ENCODE results near the gene MORN4. TPM values are rescaled to one million over a fixed set of nuclear protein-coding genes. Genes with fewer than 3 reads are reported as not detected.

MORN4 gene
- total RNA-seq, 2 experiments from 2014 or later = 2.4 to 5.4 TPM

DNA sequence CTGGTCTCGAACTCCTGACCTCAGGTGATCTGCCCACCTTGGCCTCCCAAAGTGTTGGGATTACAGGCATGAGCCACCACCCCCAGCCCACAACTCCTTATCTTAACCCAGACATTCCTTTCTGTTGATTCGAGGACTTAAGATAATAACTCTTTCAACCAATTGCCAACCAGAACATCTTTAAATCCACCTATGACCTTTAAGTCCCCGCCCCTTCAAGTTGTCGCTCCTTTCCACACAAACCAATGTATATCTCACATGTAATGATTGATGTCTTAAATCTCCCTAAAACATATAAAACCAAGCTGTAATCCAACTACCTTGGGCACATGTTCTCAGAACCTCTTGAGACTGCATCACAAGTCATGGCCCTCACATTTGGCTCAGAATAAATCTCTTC, 68.5 kb downstream of the MORN4 start:
- Histone ChIP-seq H4K20me1 (ENCODE audit: insufficient read depth, low read length) (no peaks in the 10 kb centered on the region), H2AFZ (ENCODE audit: low read length) (no peak overlapping the region), H3K4me3 (ENCODE audit: low read depth, low read length, poor library complexity, severe bottlenecking) (no peak overlapping the region), H3K36me3 (ENCODE audit: insufficient read depth, low read length) (no peaks in the 10 kb centered on the region), H3K9me3 (ENCODE audit: low read length) (0 out of 2 replicates have a peak, but pooled peaks cover 4% of the 10 kb centered on the region), H3K79me2 (ENCODE audit: insufficient read depth, low read depth, low read length) (no peaks in the 10 kb centered on the region), H3K4me2 (ENCODE audit: low read length) (no peak overlapping the region), H3K4me1 (ENCODE audit: insufficient read depth, low read length, poor library complexity, severe bottlenecking) (no peaks in the 10 kb centered on the region), H3K27ac (ENCODE audit: low read depth, low read length, poor library complexity, severe bottlenecking) (no peak overlapping the region), H3K9me2 (ENCODE audit: insufficient read depth, low read length) (no peaks in the 10 kb centered on the region)
- DNase-seq (ENCODE audit: low spot score) = no peak
- no TSS peak for BruUV-seq (replicated peaks)
- TF ChIP-seq, protein P1, sequence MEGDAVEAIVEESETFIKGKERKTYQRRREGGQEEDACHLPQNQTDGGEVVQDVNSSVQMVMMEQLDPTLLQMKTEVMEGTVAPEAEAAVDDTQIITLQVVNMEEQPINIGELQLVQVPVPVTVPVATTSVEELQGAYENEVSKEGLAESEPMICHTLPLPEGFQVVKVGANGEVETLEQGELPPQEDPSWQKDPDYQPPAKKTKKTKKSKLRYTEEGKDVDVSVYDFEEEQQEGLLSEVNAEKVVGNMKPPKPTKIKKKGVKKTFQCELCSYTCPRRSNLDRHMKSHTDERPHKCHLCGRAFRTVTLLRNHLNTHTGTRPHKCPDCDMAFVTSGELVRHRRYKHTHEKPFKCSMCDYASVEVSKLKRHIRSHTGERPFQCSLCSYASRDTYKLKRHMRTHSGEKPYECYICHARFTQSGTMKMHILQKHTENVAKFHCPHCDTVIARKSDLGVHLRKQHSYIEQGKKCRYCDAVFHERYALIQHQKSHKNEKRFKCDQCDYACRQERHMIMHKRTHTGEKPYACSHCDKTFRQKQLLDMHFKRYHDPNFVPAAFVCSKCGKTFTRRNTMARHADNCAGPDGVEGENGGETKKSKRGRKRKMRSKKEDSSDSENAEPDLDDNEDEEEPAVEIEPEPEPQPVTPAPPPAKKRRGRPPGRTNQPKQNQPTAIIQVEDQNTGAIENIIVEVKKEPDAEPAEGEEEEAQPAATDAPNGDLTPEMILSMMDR (conservative IDR thresholded peaks at IDR 0.05; ENCODE audit: low read length) = no peak
- no peak for TF ChIP-seq EZH2phosphoT487 (IDR thresholded peaks at IDR 0.05; ENCODE audit: borderline replicate concordance, low read depth, low read length)
- POLR2A ChIA-PET = no interaction called here
- intact Hi-C loops (cut with micrococcal nuclease; ENCODE audit: unreplicated experiment) = no loop called here
- CTCF ChIA-PET (ENCODE audit: unreplicated experiment) = no interaction called here

Other genes starting within 250 kb of the MORN4 start
- gene RRP12, start 232.2 kb downstream of the MORN4 start, total RNA-seq (2014; rRNA removed; shearing (Covaris generic)) = 32.1 and 38.6 TPM in 2 replicates
- 32.7 and 39.3 TPM in 2 replicates for gene RRP12, start 232.2 kb downstream of the MORN4 start, total RNA-seq (2022)
- 243 and 289 TPM in 2 replicates for gene PGAM1, start 207.3 kb downstream of the MORN4 start, total RNA-seq (2014; rRNA removed; shearing (Covaris generic))
- gene PGAM1, start 207.3 kb downstream of the MORN4 start, total RNA-seq (2022) = 286 and 467 TPM in 2 replicates
- gene EXOSC1, start 187.5 kb downstream of the MORN4 start, total RNA-seq (2014; rRNA removed; shearing (Covaris generic)) = 46.8 and 59.6 TPM in 2 replicates
- gene EXOSC1, start 187.5 kb downstream of the MORN4 start, total RNA-seq (2022) = 54.8 and 56.2 TPM in 2 replicates
- 28.7 and 31.0 TPM in 2 replicates for gene ZDHHC16, start 187.3 kb downstream of the MORN4 start, total RNA-seq (2014; rRNA removed; shearing (Covaris generic))
- gene ZDHHC16, start 187.3 kb downstream of the MORN4 start, total RNA-seq (2022) = 35.8 and 38.4 TPM in 2 replicates
- gene MMS19, start 135.1 kb downstream of the MORN4 start, total RNA-seq (2014; rRNA removed; shearing (Covaris generic)) = 74.4 and 95.7 TPM in 2 replicates
- 74.8 and 90.3 TPM in 2 replicates for gene MMS19, start 135.1 kb downstream of the MORN4 start, total RNA-seq (2022)
- gene UBTD1, start 134.6 kb downstream of the MORN4 start, total RNA-seq (2014; rRNA removed; shearing (Covaris generic)) = 1.1 and 1.4 TPM in 2 replicates
- 2.0 and 2.2 TPM in 2 replicates for gene UBTD1, start 134.6 kb downstream of the MORN4 start, total RNA-seq (2022)
- not detected in 2 replicates for gene ANKRD2, start 60.7 kb downstream of the MORN4 start, total RNA-seq (2014; rRNA removed; shearing (Covaris generic))
- not detected in 2 replicates for gene ANKRD2, start 60.7 kb downstream of the MORN4 start, total RNA-seq (2022)
- gene HOGA1, start 49.1 kb downstream of the MORN4 start, total RNA-seq (2014; rRNA removed; shearing (Covaris generic)) = not detected in 2 replicates
- gene HOGA1, start 49.1 kb downstream of the MORN4 start, total RNA-seq (2022) = 0.25 TPM in 1 of 2 replicates, not detected in the other
- not detected in 2 replicates for gene C10orf62, start 43.8 kb downstream of the MORN4 start, total RNA-seq (2014; rRNA removed; shearing (Covaris generic))
- gene C10orf62, start 43.8 kb downstream of the MORN4 start, total RNA-seq (2022) = not detected in 2 replicates
- gene PI4K2A, start 7.2 kb upstream of the MORN4 start, total RNA-seq (2014; rRNA removed; shearing (Covaris generic)) = 8.0 and 9.2 TPM in 2 replicates
- 11.9 and 12.7 TPM in 2 replicates for gene PI4K2A, start 7.2 kb upstream of the MORN4 start, total RNA-seq (2022)
- 2.8 and 4.6 TPM in 2 replicates for gene AVPI1, start 53.7 kb upstream of the MORN4 start, total RNA-seq (2014; rRNA removed; shearing (Covaris generic))
- gene AVPI1, start 53.7 kb upstream of the MORN4 start, total RNA-seq (2022) = 2.1 and 3.2 TPM in 2 replicates
- gene MARVELD1, start 80.2 kb upstream of the MORN4 start, total RNA-seq (2014; rRNA removed; shearing (Covaris generic)) = not detected in 2 replicates
- gene MARVELD1, start 80.2 kb upstream of the MORN4 start, total RNA-seq (2022) = 0.13 TPM in 1 of 2 replicates, not detected in the other
- gene ZFYVE27, start 103.6 kb upstream of the MORN4 start, total RNA-seq (2014; rRNA removed; shearing (Covaris generic)) = 24.0 and 25.5 TPM in 2 replicates
- 31.8 and 33.0 TPM in 2 replicates for gene ZFYVE27, start 103.6 kb upstream of the MORN4 start, total RNA-seq (2022)
- gene SFRP5, start 138.5 kb upstream of the MORN4 start, total RNA-seq (2014; rRNA removed; shearing (Covaris generic)) = not detected in 2 replicates
- gene SFRP5, start 138.5 kb upstream of the MORN4 start, total RNA-seq (2022) = not detected in 2 replicates
- gene GOLGA7B, start 216.3 kb upstream of the MORN4 start, total RNA-seq (2014; rRNA removed; shearing (Covaris generic)) = 0.09 TPM in 1 of 2 replicates, not detected in the other
- 0.08 and 0.15 TPM in 2 replicates for gene GOLGA7B, start 216.3 kb upstream of the MORN4 start, total RNA-seq (2022)